Endothelial cell of umbilical vein (primary cell): ENCODE results near the gene DNAJC18. TPM values are rescaled to one million over a fixed set of nuclear protein-coding genes. Genes with fewer than 3 reads are reported as not detected.

Experiments used
- BruUV-seq: library from RNA; stranded (reverse); fragments of 400-500 nt; replicated peaks from 2 replicates; lab custom pipeline; 2021; lab: Mats Ljungman, UMichigan
- CTCF ChIA-PET: fragments of 300-600, 350-600 bp; sonication (Branson Sonifier 250); formaldehyde crosslinking; loops from one replicate; lab custom pipeline; 2021; ENCODE audit warnings: antibody characterized with exemption, inconsistent platforms; lab: Charles Lee
- POLR2A ChIA-PET: fragments of 300-600, 350-600 bp; sonication (Branson Sonifier 250); formaldehyde crosslinking; loops from one replicate; lab custom pipeline; 2021; ENCODE audit warnings: antibody characterized with exemption, inconsistent platforms; lab: Charles Lee
- DNase-seq: peaks from one replicate; pipeline ENCODE4 v3.0.0-alpha.2; 2011; ENCODE audit warnings: low read depth, low spot score
- FAIRE-seq: peaks from 2 replicates; lab custom pipeline; 2011; peaks lifted over from hg19 to GRCh38; lab: Jason Lieb, UNC
- H2AFZ ChIP-seq: 2 replicates; pipeline ENCODE4 v1.6.0; 2012; ENCODE audit warnings: low read depth, low read length, control low read depth, inconsistent platforms
- H3K27ac ChIP-seq: 2 replicates; pipeline ENCODE4 v1.5.1; 2011; ENCODE audit warnings: low read depth, mild to moderate bottlenecking, control low read depth, low read length, moderate library complexity; ENCODE audit not compliant: insufficient read depth
- H3K27me3 ChIP-seq, 2 experiments: 2 replicates each; pipeline versions ENCODE4 v1.6.0 to v1.6.1; 2011; ENCODE audit warnings: low read length in 2 of 2, mixed read lengths in 1 of 2; ENCODE audit not compliant: control insufficient read depth in 2 of 2, insufficient read depth in 2 of 2
- H3K36me3 ChIP-seq, 2 experiments: 2 replicates in 1 of 2; 3 replicates in 1 of 2; pipeline ENCODE4 v1.5.1; 2011; ENCODE audit warnings: low read length in 2 of 2, mild to moderate bottlenecking in 1 of 2, moderate library complexity in 1 of 2; ENCODE audit not compliant: control insufficient read depth in 2 of 2, insufficient read depth in 2 of 2; ENCODE audit errors: extremely low read depth in 1 of 2
- H3K4me1 ChIP-seq: 3 replicates; pipeline ENCODE4 v1.5.1; 2011; ENCODE audit warnings: mild to moderate bottlenecking, low read length; ENCODE audit not compliant: control insufficient read depth, insufficient read depth; ENCODE audit errors: extremely low read depth
- H3K4me2 ChIP-seq: 2 replicates; pipeline ENCODE4 v1.6.1; 2011; ENCODE audit warnings: low read length, control low read depth, mixed read lengths; ENCODE audit not compliant: insufficient read depth
- H3K4me3 ChIP-seq, 3 experiments: fragments of 200-600 bp in 1 of 3; sonication (generic), shearing (Covaris generic) in 1 of 3; replicated peaks in 1 of 3; 2 replicates each; pipeline ENCODE4 v1.5.1; 2011 to 2016; ENCODE audit warnings: control low read depth in 3 of 3, low read length in 3 of 3, mild to moderate bottlenecking in 2 of 3, inconsistent platforms in 1 of 3, low read depth in 1 of 3, moderate library complexity in 1 of 3; ENCODE audit not compliant: insufficient read depth in 1 of 3
- H3K79me2 ChIP-seq: 2 replicates; pipeline ENCODE4 v1.6.0; 2012; ENCODE audit warnings: low read length, inconsistent platforms; ENCODE audit not compliant: control insufficient read depth, insufficient read depth
- H3K9ac ChIP-seq: replicated peaks from 2 replicates; pipeline ENCODE3; 2011; ENCODE audit warnings: low read length, control low read depth; ENCODE audit not compliant: insufficient read depth; ENCODE audit errors: extremely low read depth
- H3K9me1 ChIP-seq: replicated peaks from 3 replicates; pipeline ENCODE4 v1.6.0; 2011; ENCODE audit warnings: mild to moderate bottlenecking, low read length; ENCODE audit not compliant: control insufficient read depth, insufficient read depth; ENCODE audit errors: extremely low read depth
- H3K9me3 ChIP-seq: replicated peaks from 2 replicates; pipeline ENCODE4 v1.5.1; 2012; ENCODE audit warnings: low read length, inconsistent platforms; ENCODE audit not compliant: control insufficient read depth, insufficient read depth
- H4K20me1 ChIP-seq: replicated peaks from 2 replicates; pipeline ENCODE3; 2011; ENCODE audit warnings: mild to moderate bottlenecking, low read length; ENCODE audit not compliant: control insufficient read depth, insufficient read depth; ENCODE audit errors: extremely low read depth
- CTCF ChIP-seq, 2 donors: IDR thresholded peaks; 1 replicate in 1 of 2; 2 replicates in 1 of 2; pipeline ENCODE4 v1.5.1; 2011; ENCODE audit warnings: low read length in 2 of 2, mild to moderate bottlenecking in 2 of 2, moderate library complexity in 2 of 2, control low read depth in 1 of 2, inconsistent platforms in 1 of 2, low read depth in 1 of 2; ENCODE audit not compliant: insufficient read depth in 1 of 2; ENCODE audit errors: extremely low read depth in 1 of 2
- EZH2 ChIP-seq: IDR thresholded peaks from 2 replicates; pipeline ENCODE4 v1.6.1; 2012; ENCODE audit warnings: borderline replicate concordance, low read depth, mild to moderate bottlenecking, moderate library complexity, low read length, inconsistent platforms; ENCODE audit not compliant: severe bottlenecking
- FOS ChIP-seq: IDR thresholded peaks from 2 replicates; pipeline ENCODE4 v1.6.1; 2011; ENCODE audit warnings: mild to moderate bottlenecking, low read length, moderate library complexity, borderline replicate concordance; ENCODE audit not compliant: insufficient read depth
- GATA2 ChIP-seq: IDR thresholded peaks from 2 replicates; pipeline ENCODE4 v1.7.0; 2011; ENCODE audit warnings: low read depth, mild to moderate bottlenecking, moderate library complexity, mixed read lengths, low read length; ENCODE audit not compliant: insufficient read length, insufficient read depth
- JUN ChIP-seq: IDR thresholded peaks from 2 replicates; pipeline ENCODE4 v1.6.1; 2011; ENCODE audit warnings: borderline replicate concordance, low read depth; ENCODE audit not compliant: insufficient read length, insufficient read depth
- MAX ChIP-seq: IDR thresholded peaks from 2 replicates; pipeline ENCODE4 v1.6.1; 2011; ENCODE audit not compliant: insufficient read depth, insufficient read length
- MYC ChIP-seq: IDR thresholded peaks from one replicate; pipeline ENCODE4 v1.6.1; 2011; ENCODE audit warnings: mild to moderate bottlenecking, low read depth, low read length
- POLR2A ChIP-seq: IDR thresholded peaks from 2 replicates; pipeline ENCODE4 v1.6.1; 2012; ENCODE audit warnings: low read depth, mild to moderate bottlenecking, control low read depth, low read length
- POLR2AphosphoS5 ChIP-seq: IDR thresholded peaks from 2 replicates; pipeline ENCODE4 v1.6.1; 2012; ENCODE audit warnings: low read depth, mild to moderate bottlenecking, control low read depth, low read length, moderate library complexity; ENCODE audit not compliant: insufficient read depth
- dilution Hi-C: fragments of 300-500 bp; cut with MboI; formaldehyde crosslinking; loops from one replicate; pipeline ENCODE4 v1.15.0; 2019; ENCODE audit warnings: low sequenced_read_pairs; ENCODE audit not compliant: extremely low pct_ligation_motif_present
- intact Hi-C: fragments of 100-400 bp; cut with micrococcal nuclease; formaldehyde crosslinking; loops from one replicate; pipeline ENCODE4 v1.10.0; 2022
- polyA plus RNA-seq, 4 experiments: library from polyadenylated mRNA; depleted of rRNA in 3 of 4; stranded (reverse) in 3 of 4; unstranded in 1 of 4; fragments of >200 nt; gene quantifications; 2 replicates each; pipeline versions ENCODE4 v1.2.1 to v1.2.3, GENCODE V29; 2011 to 2012; ENCODE audit warnings: missing spikeins in 1 of 4
- total RNA-seq: library from RNA; stranded (reverse); gene quantifications from 2 replicates; pipeline ENCODE4 v1.2.3, GENCODE V29; 2021

The DNAJC18 gene
- total and polyA plus RNA-seq, 2 donors (not counting 3 experiments of a cell fraction or from before 2014, with no cell fraction given), result 23.2 to 52.6 TPM

- H3K4me1 ChIP-seq, result peaks cover 6% of the 10 kb centered on the region
- no peak overlapping the region for H2AFZ ChIP-seq
- no peaks in the 10 kb centered on the region for H3K9me1 ChIP-seq
- H3K4me2 ChIP-seq, result no peak overlapping the region
- CTCF ChIA-PET, result no interaction called here
- H4K20me1 ChIP-seq, result no peaks in the 10 kb centered on the region
- FAIRE-seq (no peak), DNase-seq (no peak)
- H3K27ac ChIP-seq, result no peak overlapping the region
- POLR2A ChIA-PET, result no interaction called here
- TF ChIP-seq POLR2A, result no peak
- TF ChIP-seq CTCF (IDR thresholded peaks at IDR 0.05; ENCODE audit: extremely low read depth in 1 of 2, insufficient read depth in 1 of 2, low read depth in 1 of 2, low read length in 2 of 2), result no peak
- no peak for TF ChIP-seq POLR2AphosphoS5
- no peak for TF ChIP-seq JUN
- no peak for TF ChIP-seq FOS
- TF ChIP-seq MAX, result no peak
- no peak for TF ChIP-seq EZH2
- no peak for TF ChIP-seq MYC
- TF ChIP-seq GATA2, result no peak
- H3K4me3 ChIP-seq, result no peak overlapping the region
- no peaks in the 10 kb centered on the region for H3K79me2 ChIP-seq
- no peak overlapping the region for H3K9ac ChIP-seq
- no peaks in the 10 kb centered on the region for H3K9me3 ChIP-seq
- no TSS peak for BruUV-seq
- H3K36me3 ChIP-seq, result no peaks in the 10 kb centered on the region
- no peaks in the 10 kb centered on the region for H3K27me3 ChIP-seq
- intact Hi-C loops, result no loop called here
- dilution Hi-C loops, result no loop called here
Measured at GRCh38 chr5:139384591-139385051, 54.7 kb downstream of the DNAJC18 start.
